Stimulated activated CD4-positive, alpha-beta T cell treated with anti-CD3 and anti-CD28 coated beads, Interleukin-15, amount 100 ng/mL, for 1 hour (primary cell): ENCODE measurements around the gene PRPF40A.

Experiments used
- DNase-seq, 2 donors: peaks; one replicate each; pipeline ENCODE4 v3.0.0-alpha.2; 2020; ENCODE audit warnings: low read depth in 1 of 2, low spot score in 1 of 2

PRPF40A gene

GRCh38 chr2:152718076-152718908 is 1.0 kb upstream of the PRPF40A start, which contains the start of gene ARL6IP6:
TSS of gene ARL6IP6 (plus strand) at chr2:152718620. CDS start at chr2:152718625, 5 bp downstream.
- DNase-seq, result peak; percentile 84 to 89

GRCh38 chr2:152716805-152717227 is 445 bp downstream of the PRPF40A start:
- DNase-seq, result peak; percentile 2 to 10

- DNase-seq, result no peak
Observed at GRCh38 chr2:152715854-152716428, 1.3 kb downstream of the PRPF40A start.

- no peak for DNase-seq
Observed at GRCh38 chr2:152715112-152715511, 2.1 kb downstream of the PRPF40A start.

- DNase-seq, result no peak
Observed at GRCh38 chr2:152710713-152711112, 6.5 kb downstream of the PRPF40A start.

GRCh38 chr2:152708742-152709141 is 8.5 kb downstream of the PRPF40A start:
- no peak for DNase-seq

- no peak for DNase-seq
Observed at GRCh38 chr2:152706477-152707021, 10.7 kb downstream of the PRPF40A start.

GRCh38 chr2:152701198-152701597 is 16.1 kb downstream of the PRPF40A start:
- no peak for DNase-seq

- DNase-seq, result no peak
Observed at GRCh38 chr2:152696476-152696875, 20.8 kb downstream of the PRPF40A start.

GRCh38 chr2:152695763-152696162 is 21.5 kb downstream of the PRPF40A start:
- no peak for DNase-seq

- no peak for DNase-seq
Observed at GRCh38 chr2:152694161-152694661, 23.1 kb downstream of the PRPF40A start.

GRCh38 chr2:152693033-152693432 is 24.2 kb downstream of the PRPF40A start:
- no peak for DNase-seq

- DNase-seq, result no peak
Observed at GRCh38 chr2:152686321-152686720, 30.9 kb downstream of the PRPF40A start.

GRCh38 chr2:152683400-152683799 is 33.9 kb downstream of the PRPF40A start:
- DNase-seq, result no peak

- no peak for DNase-seq
Observed at GRCh38 chr2:152682663-152683062, 34.6 kb downstream of the PRPF40A start.

GRCh38 chr2:152678808-152679207 is 38.5 kb downstream of the PRPF40A start:
- no peak for DNase-seq

GRCh38 chr2:152676461-152676860 is 40.8 kb downstream of the PRPF40A start:
- DNase-seq, result no peak

- no peak for DNase-seq
Observed at GRCh38 chr2:152674334-152674733, 42.9 kb downstream of the PRPF40A start.

GRCh38 chr2:152664725-152665124 is 52.5 kb downstream of the PRPF40A start:
- no peak for DNase-seq

- DNase-seq, result no peak
Observed at GRCh38 chr2:152661076-152661475, 56.2 kb downstream of the PRPF40A start.

GRCh38 chr2:152658221-152658620 is 59.0 kb downstream of the PRPF40A start:
- no peak for DNase-seq

GRCh38 chr2:152657043-152657442 is 60.2 kb downstream of the PRPF40A start:
- DNase-seq, result no peak
